HG02970 (cell line): Measurements from ENCODE around the gene SDF2.

Experiments
- ATAC-seq: cut with Tn5 transposase; IDR thresholded peaks from one replicate; pipeline ENCODE4 v1.9.1; 2021; ENCODE audit warnings: mild to moderate bottlenecking, moderate library complexity, moderate number of reproducible peaks; ENCODE audit not compliant: unreplicated experiment, low FRiP score

Gene SDF2, protein sequence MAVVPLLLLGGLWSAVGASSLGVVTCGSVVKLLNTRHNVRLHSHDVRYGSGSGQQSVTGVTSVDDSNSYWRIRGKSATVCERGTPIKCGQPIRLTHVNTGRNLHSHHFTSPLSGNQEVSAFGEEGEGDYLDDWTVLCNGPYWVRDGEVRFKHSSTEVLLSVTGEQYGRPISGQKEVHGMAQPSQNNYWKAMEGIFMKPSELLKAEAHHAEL

GRCh38 chr17:28661635-28662526, at the start of gene SDF2, which contains the start of gene SUPT6H:
TSS of gene SDF2 (minus strand) at chr17:28661906. CDS start at chr17:28661876, 30 bp downstream.
TSS of gene SUPT6H (plus strand) at chr17:28662205. CDS start at chr17:28673402, 11,197 bp downstream.
- ATAC-seq = peak; percentile 80

DNA sequence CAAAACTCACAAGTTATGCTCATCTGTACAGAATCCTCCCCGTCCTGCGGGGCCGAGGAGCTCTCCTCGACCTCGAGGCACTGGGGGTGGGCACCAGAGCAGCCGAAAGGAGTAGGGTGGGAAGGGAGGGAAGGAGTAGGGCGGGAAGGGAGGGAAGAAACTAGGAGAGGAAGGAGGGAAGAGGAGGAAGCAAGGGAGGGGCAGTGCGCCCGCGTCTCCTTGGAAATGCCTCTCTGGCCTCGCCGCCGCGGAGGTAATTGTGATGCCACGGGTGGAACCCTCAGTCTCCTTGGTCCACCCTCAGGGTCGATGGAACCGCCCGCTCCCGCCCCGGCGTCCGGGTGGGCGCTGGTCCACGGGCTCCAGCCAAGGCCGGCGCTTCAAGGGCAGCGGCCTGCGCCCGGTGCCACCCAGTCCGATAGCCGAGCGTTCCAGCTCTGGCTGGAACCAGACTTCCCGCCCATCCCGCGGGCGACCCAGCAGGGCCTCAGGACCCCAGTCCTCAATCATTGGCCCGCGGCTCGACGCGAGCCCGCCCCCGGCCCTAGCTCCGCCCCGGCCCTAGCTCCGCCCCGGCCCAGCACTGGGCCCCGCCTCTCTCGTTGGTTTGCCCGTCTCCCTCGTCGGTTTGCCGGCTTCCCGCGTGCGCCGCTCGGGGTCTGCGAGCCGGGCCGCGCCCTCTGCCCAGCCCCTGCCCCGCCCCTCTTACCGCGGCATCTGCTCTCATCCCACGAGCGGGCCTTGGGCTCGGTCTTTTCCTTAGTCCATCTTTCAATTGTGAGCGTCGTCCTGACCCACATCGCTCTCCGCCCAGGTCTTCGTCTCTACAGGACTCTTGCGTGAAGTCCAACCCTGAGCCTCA, 49.4 kb upstream of the SDF2 start:
- ATAC-seq = peak; percentile 65

GRCh38 chr17:28707339-28707720, 45.6 kb upstream of the SDF2 start:
- no peak for ATAC-seq

DNA sequence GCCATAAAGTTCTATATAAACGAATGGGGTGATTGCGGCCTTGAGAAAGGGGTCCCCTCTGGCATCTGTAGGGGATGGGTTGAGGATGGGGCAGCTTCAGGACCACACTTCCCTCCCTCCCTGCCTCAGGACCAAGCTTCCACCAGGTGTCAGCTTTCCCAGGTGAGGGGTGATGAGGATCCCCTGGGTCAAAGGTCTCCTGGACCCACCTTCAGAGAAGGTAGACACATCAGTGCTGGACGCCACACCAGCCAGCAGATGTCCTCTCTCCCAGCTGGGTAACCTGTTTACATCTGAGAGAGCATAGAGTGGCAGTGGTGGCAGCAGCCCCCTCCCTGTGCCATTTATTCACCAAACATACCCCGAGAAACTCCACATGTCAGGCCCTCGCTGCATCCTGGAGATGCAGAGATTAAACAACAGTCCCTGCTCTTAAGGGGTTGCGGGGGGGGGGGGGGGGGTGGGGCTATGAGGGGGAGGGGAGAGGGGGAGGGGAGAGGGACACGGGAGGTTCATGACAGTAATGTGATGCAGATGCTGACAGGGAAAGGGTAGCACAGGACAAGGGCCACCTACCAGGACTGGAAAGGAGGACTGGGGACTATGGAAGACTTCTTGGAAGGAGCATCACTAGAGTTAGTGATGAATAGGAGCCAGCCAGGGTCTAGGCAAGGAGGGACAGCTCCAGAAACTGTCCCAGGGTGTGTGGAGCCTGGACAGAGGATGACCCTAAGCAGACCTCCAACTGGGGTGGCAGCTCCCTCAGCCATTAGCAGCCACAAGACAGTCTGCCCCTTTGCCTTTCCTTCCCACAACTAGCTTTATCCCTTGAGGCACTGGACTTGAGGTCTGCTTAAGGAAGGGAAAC, 45.0 kb upstream of the SDF2 start:
- ATAC-seq = no peak

GRCh38 chr17:28705728-28706334, 44.1 kb upstream of the SDF2 start:
- no peak for ATAC-seq

DNA sequence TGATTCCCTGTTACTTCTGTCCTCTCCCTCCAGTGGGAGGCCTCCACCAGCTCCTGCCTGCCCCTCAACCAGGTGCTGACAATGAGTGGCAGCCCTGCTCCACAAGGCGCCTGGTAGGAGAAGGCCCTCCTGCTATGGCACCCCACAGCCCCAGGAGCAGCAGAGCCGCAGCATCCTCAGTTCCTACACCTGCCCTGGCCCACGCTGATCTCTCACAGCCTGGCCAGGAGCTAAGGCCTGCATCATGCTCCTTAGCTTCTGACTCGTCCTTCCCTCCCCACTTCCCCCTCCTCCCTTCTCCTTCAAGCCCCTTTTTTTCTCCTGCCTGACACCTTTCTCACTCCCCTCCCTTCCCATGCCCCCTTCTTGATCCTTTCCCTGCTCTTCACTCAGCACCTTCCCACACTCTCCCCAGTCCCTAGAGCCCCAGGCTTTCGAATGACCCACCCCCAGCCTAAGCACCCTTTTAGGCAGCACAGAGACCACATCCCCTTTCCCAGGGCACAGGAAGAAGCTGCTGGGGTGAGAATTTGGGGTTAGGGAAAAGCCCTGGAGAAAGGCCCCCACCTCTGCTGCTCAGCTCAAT, 43.5 kb upstream of the SDF2 start:
- no peak for ATAC-seq

DNA sequence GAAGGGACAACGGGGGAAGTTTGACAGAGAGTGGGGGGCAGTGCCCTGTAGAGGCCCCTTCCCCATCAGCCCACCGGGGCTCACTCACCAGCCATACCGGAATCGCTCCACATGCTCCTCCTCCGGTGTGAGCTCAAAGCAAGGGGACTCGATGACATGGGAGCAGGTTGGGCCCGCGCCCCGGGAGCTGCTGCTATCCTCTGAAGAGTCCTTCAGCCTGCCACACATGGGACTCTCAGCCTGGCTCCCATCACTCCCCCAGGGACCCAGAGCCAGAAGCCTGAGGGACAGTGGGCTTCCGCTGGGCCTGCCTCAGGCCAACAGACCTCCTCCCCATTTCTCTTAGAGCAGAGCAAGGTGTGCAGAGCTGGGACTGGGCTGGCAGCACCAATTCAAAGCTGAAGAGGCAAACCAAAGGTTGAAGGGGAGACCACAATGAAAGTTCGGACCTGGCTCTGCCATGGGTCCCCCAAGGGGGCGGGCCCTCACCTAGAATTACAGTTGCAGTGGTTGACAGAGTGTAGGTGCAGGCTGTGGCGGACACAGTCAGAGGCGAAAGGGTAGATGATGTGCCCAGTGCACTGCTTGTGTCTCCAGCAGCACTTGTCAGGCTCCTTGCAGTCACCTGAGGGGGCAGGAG, 42.6 kb upstream of the SDF2 start:
- no peak for ATAC-seq

DNA sequence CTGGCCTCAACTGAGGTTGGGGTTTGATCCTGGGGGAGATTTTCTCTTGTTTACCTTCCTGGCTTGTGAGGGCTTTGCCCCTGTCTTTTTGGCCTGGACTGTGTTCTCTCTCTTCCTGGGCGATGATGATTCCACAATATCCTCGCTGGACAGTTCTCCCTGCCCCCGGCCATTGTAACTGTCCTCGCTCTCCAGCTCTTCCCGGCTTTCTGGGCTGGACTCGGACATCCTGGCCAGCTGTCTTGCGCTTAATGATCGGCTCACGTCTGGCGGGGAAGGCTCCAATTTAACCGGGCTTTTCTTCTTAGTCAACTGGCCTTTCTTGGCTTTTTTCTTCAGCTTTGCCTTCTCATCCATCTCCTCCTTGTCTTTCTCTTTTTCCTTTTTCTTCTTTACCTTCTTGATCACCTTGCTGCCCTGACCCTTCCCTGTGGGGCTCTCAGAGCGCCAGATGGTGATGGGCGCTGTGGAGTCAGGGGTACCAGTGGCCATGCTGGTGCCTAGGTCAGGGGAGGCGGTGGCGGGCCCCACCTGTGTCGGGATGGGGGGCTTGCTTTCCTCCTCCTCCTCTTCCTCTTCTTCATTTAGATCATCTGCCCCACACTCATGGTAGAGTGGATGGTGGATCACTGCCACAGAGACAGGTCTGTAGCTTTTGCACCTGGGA, 42.0 kb upstream of the SDF2 start:
- no peak for ATAC-seq

DNA sequence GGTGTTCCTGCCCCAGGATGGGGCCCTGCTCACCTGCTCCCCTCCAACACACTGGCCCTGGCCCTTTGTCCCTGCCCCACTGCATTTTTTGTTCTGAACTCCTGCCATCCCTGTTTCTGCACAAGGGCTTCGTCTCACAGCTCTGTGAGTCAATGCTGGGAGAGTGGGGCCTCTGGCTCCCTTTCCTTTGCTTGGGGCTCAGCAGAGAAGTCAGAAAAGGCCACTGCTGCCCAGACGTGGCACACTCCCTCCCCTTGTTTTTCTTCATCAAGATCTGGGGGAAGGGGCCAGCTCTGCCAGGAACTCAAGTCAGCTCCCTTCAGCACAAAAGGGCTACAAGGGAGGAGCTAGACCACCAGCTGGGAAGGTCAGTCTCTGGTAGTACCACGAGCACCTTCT, 41.0 kb upstream of the SDF2 start:
- no peak for ATAC-seq

DNA sequence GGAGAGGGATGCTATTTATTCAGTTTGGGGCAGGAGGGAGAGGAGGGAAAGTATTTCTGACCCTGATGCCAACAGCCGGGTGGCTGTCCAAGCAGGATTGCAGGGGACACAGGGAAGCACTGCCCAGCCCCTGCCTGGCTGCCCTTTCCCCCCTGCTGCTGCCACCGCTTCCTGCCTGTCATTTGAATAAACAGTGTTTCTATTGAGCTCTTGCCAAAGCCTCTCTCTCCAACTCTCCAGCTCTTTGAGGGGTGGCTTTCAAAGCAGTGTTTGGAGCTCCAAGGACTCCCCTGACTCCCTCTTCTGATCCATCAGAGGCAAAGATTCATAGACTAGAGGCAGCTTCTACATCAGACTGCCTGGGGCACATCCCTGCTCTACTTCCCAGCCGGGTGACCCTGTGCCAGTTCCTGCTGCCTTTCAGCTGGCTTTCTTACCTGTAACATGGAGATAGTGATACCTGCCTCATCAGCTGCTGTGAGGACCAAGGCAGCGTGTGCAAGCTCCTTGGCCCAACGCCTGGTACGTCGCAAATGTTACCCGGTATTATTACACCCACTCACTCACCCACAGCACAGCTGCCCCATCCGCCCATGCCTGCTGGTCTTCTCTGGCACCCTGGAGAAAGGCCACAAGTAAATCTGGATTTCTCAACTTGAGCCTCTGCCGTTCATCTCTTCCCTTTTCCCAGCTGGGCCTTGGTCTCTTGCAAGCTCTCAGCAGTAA, 40.5 kb upstream of the SDF2 start:
- no peak for ATAC-seq

DNA sequence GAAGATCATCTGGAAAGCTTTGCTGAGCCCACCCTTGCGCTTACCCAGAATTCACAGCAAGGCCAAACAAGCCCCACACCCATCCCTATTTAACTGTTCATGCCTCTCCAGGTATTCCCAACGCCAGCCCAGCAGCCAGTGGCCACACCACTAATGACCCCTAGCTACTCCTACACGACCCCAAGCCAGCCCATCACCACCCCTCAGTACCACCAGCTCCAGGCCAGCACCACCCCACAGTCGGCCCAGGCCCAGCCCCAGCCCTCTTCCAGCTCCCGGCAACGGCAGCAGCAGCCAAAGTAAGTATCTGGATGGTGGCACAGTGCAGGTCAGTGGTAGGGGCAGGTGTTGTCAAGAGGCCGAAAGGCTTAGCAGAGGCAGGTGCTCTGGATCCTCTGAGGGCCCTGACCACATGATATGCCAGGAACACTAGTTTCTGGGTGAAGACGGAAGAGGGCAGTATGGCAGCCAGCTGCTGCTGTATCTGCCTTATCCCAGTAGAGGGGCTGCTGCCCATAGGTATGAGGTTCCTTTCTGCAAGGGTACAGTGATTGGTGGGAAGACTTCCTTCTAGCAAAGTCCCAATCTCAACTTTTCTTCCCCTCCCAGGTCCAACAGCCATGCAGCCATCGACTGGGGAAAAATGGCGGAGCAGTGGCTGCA, 39.3 kb upstream of the SDF2 start:
- no peak for ATAC-seq

- no peak for ATAC-seq
Observed at GRCh38 chr17:28700278-28700677, 38.6 kb upstream of the SDF2 start.

GRCh38 chr17:28698253-28698941, 36.7 kb upstream of the SDF2 start:
- ATAC-seq = no peak

GRCh38 chr17:28693869-28694268, 32.2 kb upstream of the SDF2 start:
- no peak for ATAC-seq

DNA sequence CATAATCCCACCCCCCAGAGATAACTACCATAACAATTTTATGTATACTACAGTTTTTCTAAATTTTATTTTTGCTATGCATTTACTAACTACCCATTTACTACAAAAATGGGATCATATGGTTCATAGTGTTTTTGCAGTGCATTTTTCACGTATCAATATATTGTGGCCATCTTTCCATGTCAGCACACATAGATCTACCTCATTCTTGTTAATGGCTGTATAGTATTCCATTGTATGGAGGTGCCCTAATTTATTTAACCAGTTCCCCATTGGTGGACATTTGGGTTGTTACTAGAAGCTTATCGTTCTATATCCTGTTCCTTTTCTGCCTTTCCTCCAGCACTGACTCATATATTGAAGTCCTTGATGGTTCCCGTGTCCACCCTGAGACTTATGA, 27.3 kb upstream of the SDF2 start:
- no peak for ATAC-seq

DNA sequence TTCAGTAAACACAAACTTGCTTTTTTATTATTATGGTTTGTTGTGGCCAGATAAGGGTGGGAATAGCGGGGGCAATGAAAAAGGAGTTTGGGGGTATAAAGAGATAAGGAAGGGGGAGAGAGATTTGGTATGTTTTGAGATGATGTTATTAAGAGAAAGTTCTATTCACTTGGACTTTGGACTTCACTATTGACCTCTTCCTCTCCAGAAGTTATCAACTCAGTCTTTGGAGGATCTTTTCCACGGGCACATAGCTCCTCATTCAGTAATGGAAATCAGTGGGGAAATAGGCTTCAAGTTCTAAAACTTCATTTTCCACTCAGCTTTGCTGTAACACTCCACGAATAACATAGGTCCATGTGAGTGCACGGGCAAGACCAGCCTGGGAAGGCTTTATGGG, 26.8 kb upstream of the SDF2 start:
- ATAC-seq = no peak
